ENCODE measurements around the gene STUB1.

The STUB1 gene

GRCh38 chr16:667780-668518 is 12.3 kb upstream of the STUB1 start, which contains the start of gene RHOT2:
Gene RHOT2, plus strand, starts transcription at chr16:668132. Its CDS starts 68 bp downstream, at chr16:668200.
- peak; percentile 94 for DNase-seq

- no peak for DNase-seq
Measured at GRCh38 chr16:668519-669171, 11.6 kb upstream of the STUB1 start.

- no peak for DNase-seq
Measured at GRCh38 chr16:669666-670065, 10.5 kb upstream of the STUB1 start.

- no peak for DNase-seq
Measured at GRCh38 chr16:670485-671352, 9.5 kb upstream of the STUB1 start.

GRCh38 chr16:671353-672131 is 8.7 kb upstream of the STUB1 start:
- no peak for DNase-seq

- DNase-seq: no peak
Measured at GRCh38 chr16:672371-672770, 7.8 kb upstream of the STUB1 start.

GRCh38 chr16:672851-673250 is 7.4 kb upstream of the STUB1 start:
- no peak for DNase-seq

- DNase-seq: no peak
Measured at GRCh38 chr16:673399-673991, 6.7 kb upstream of the STUB1 start.

GRCh38 chr16:674214-674881 is 5.9 kb upstream of the STUB1 start:
- DNase-seq: no peak

- no peak for DNase-seq
Measured at GRCh38 chr16:674968-675883, 5.0 kb upstream of the STUB1 start, which contains the start of gene RHBDL1. Gene RHBDL1, plus strand, starts transcription at chr16:675671. Its CDS starts 120 bp downstream, at chr16:675791.

GRCh38 chr16:675884-676564 is 4.2 kb upstream of the STUB1 start:
- DNase-seq: no peak

- no peak for DNase-seq
Measured at GRCh38 chr16:676565-676902, 3.7 kb upstream of the STUB1 start.

GRCh38 chr16:676913-677312 is 3.3 kb upstream of the STUB1 start:
- no peak for DNase-seq

- DNase-seq: no peak
Measured at GRCh38 chr16:677316-678190, 2.7 kb upstream of the STUB1 start.

GRCh38 chr16:678209-678857 is 1.9 kb upstream of the STUB1 start:
- DNase-seq: no peak

GRCh38 chr16:678858-679813 is 1.1 kb upstream of the STUB1 start:
- DNase-seq: peak; percentile 83

GRCh38 chr16:680625-680945 is 375 bp downstream of the STUB1 start:
- no peak for DNase-seq

Measured in left hindlimb (tissue), 1 donor.